GM18507 (cell line): ENCODE results near the gene KIAA0232.
"Not testable (repeated sequence)": the region's sequence is repeated elsewhere in the genome, so short reads cannot be mapped to it uniquely, and the experiment has no call there.

ENCODE experiments used
- DNase-seq: peaks from one replicate; pipeline ENCODE4 v3.0.0; 2011; ENCODE audit warnings: low read depth; ENCODE audit not compliant: insufficient read length; ENCODE audit errors: extremely low spot score
- FAIRE-seq: peaks from 2 replicates; lab custom pipeline; 2011; peaks lifted over from hg19 to GRCh38; lab: Jason Lieb, UNC

Gene KIAA0232

DNA sequence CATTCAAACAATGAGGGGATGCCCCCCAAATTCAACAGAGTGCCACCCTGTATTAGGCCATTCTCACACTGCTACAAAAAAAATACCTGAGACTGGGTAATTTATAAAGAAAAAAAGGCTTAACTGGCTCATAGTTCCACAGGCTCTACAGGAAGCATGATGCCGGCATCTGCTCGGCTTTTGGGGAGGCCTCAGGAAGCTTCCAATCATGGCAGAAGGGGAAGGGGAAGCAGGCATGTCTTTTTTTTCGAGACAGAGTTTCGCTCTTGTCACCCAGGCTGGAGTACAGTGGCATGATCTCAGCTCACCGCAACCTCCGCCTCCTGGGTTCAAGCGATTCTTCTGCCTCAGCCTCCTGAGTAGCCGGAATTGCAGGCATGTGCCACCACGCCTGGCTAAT is 108.4 kb downstream of the KIAA0232 start:
- not testable (repeated sequence) for FAIRE-seq, DNase-seq

DNA sequence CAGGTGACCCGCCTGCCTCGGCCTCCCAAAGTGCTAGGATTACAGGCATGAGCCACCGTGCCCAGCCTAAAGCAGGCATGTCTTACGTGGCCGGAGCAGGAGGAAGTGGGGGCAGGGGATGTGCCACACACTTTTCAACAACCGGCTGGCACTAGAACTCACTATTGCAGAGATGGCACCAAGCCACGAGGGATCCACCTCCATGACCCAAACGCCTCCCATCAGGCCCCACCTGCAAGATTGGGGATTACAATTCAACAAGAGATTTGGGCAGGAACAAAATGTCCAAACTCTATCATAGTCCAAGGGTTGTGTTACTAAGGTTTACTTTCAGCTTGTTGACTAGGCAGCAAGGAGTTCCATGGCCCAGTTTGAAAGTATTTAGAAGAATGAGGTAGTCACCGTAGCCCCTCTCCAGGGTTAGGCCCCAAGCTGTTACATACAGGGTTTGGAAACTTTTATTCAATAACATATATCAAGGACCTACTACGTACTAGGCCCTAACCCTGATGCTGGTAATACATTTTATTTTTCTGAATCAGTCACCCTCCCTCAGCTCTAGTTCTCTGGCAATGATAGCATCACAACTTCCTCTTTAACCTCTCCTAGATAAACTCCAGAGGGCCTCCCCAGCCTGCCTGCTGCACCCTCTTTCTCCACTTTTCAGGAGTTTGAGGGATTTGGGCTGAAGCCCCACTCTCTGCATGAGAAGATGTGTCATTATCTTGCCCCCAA is 109.1 kb downstream of the KIAA0232 start:
- no peak for FAIRE-seq
- no peak for DNase-seq

DNA sequence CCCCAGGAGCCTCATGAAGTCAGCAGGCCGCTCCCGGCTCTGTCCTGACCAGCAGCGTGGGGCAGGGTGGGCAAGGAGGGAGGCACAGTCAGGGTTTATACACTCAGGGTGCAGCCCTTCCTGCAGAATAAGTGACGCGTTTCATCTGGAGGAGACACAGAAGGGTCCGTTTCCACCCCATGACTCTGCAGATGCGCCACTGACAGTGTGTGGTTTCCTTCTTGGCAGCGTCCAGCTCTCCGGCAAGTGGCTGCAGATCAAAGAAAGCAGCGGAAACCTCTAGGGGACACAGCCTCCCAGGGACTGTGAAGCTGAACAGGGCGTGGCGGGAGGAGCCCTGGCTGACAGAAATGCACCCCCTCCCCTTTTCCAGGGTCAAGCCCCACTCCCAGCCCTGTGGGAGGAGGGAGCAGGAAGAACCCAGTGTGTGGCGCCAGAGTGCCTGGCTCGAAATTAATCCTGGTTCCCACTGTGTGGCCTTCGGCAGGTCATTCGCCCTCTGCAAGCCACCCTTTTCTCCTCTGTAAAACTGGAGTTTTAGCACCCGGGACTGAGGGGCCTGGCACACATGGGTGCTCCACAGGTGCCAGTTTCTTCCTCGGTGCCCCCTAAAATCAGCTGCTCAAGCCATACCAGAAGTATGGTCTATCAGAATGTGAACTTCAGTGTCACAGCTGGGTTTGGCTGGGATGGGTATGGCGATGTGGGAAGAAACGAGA is 109.8 kb downstream of the KIAA0232 start:
- FAIRE-seq = no peak
- DNase-seq = no peak

DNA sequence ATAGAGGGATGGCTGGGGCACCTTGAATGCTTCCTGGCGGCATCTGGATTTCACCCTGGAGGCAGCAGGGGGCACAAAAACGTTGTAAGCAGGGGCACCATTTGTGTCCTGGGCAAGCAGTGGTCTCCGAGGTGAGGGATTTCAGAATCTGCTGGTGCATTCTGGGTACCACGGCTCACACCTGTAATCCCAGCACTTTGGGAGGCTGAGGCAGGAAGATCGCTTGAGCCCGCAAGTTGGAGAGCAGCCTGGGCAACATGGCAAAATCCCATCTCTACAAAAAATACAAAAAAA is 110.3 kb downstream of the KIAA0232 start:
- FAIRE-seq = no peak
- DNase-seq = no peak

DNA sequence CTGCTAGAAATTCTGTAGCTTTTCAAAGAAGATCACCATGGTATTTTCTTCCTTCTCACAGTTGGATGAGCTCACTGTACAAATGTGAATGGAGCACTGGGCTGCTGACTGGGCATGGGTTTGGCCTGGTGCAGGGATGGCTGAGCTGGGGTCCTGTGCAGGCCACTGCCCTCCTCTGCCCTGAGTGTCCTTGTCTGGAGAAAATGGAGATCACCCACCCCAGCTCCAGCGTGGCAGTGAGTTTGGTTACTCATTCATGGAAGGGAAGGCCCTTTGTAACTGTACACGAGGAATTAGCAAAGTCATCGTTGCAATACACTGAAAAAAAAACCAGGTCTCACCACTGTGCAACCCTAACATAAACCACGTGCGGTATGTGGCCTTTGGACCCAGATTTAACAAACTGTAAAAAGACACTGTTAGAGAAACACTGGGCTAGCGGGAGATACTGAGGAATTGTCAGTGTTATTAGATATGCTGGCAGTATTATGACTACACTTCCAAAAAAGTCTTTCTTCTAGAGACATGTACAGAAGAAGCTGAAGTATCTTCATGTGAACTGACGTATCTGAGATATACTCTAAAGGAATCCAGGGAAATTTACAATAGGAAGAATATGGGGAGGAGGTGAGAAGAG is 111.0 kb downstream of the KIAA0232 start:
- DNase-seq (no peak), FAIRE-seq (no peak)

DNA sequence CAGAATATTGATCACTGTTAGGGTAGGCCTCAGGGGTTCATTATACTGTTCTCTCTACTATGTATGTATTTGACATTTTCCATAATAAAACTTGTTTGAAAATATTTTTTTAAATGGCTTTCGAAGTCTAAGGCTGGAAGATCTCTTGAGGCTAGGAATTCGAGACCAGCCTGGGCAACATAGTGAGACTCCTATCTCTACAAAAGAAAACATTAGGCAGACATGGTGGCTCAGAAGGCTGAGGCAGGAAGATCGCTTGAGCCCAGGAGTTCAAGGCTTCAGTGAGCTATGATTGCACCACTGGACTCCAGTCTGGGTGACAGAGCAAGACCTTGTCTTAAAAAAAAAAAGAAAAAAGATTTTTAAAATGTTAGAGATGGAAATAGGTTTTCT is 111.6 kb downstream of the KIAA0232 start:
- no peak for FAIRE-seq
- DNase-seq = no peak

DNA sequence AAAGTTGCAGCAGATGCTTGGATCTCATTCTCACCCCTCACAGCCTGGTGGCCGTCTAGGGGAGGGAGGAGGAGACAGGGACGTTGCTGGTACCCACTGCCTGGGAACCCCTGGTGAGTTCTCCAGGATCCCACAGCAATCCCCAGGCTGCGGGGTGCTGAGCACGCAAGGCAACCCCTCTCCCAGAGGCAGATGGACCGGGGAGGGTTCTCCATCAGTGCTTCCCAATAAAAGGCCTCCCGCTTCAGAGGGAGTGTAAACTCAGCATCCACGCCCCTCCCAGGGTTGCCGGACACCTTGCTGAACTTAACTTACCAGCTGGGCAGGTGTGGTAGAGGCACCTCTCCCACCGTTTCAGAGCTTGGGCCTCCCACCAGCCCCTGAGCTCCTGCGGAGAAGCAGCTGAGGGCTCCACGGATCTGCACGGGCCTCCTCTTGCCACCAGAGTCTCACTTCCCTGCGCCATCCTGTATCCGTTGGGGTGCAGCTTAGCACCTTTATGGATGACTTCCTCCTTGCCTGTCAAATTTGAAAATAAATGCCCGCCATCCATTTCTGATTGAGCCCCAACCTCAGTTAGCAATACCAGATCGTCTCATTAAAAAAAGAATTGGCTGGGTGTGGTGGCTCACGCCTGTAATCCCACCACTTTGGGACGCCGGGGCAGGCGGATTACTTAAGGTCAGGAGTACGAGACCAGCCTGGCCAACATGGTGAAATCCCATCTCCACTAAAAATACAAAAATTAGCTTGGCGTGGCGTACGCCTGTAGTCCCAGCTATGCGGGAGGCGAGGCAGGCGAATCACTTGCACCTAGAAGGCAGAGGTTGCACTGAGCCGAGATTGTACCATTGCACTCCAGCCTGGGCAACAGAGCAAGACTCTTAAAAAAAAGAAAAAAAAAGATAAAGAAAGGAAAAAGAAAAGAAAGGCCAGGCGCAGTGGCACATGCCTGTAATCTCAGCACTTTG is 112.3 kb downstream of the KIAA0232 start:
- FAIRE-seq = no peak
- no peak for DNase-seq

DNA sequence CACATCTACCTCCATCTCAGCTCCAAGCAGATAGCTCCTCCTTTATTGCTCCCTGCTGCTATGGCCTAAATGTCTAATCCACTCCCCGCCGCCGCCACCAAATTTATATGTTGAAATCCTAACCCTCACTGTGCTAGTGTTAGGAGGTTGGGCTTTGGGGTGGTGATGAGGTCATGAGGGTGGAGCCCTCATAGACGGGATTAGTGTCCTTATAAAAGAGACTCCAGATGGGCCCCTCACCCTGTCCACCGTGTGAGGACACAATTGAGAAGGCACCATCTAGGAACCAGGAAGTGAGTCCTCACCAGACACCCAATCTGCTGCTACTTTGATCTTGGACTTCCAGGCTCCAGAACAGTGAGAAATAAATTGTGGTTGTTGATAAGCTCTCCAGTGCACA is 113.5 kb downstream of the KIAA0232 start:
- DNase-seq (no peak), FAIRE-seq (no peak)

DNA sequence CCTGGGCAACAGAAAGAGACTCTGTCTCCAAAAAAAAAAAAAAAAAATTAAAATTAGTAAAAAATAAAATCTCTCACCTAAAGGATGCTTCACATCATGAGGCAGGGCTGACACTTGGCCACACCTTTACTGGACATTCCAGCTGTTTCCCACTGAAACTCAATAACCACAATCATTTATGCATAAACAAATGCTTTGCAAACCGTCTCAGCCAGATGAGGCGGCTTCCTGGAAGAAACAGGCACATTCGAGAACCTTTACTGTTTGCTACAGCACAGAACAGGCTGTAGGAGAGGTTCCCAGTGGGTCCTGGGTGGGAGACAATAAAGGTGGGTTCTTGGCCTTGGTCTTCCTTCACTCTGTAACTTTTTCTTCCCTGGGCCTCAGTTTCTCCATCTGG is 116.2 kb downstream of the KIAA0232 start:
- DNase-seq (no peak), FAIRE-seq (no peak)

DNA sequence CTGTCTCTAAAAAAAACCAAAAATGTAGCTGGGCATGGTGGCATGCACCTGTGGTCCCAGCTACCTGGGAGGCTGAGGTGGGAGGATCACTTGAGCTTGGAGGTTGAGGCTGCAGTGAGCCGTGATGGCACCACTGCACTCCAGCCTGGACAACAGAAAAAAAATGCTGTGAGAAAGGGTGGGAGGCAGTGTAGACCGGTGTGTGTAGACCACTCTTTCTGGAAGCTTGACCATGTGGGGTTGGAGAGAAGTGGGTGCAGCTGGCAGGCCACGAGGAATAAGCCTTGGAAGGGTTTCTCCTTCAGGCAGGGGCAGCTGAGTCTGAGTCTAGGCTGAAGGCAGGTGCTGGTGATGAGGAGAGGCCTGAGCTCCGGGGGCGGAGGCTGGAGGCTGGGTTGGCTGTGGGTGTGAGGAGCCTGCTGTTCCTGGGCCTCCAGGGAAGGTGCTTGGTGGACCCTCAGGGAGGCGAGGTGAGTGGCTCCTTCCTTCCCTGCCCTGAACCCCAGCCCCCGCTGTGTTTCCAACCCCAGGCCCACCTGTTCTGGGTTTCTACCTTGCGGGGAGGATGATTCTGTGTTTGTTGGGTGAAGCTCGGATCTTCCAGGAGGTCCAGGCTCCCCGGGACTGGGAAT is 117.8 kb downstream of the KIAA0232 start:
- FAIRE-seq (no peak), DNase-seq (no peak)

DNA sequence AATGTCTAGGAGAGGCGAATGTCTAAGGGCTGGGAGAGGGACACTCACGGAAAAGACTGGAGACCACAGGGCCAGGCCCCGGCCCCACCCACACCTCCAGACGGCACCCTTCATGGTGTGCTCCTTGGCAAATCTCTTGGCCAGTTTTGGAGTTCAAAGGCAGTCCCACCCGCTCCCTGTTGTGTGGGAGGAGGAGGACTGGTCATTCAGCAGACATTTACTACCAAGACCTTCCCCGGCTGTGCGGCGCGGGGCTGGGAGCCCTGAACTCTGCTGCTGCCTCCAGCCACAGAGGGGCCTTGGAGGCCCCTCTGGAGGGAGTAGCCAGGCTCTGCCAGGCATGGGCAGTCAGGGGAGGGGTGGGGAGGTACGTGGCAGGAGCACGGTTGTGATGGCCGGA is 118.4 kb downstream of the KIAA0232 start:
- DNase-seq = no peak
- FAIRE-seq = no peak

DNA sequence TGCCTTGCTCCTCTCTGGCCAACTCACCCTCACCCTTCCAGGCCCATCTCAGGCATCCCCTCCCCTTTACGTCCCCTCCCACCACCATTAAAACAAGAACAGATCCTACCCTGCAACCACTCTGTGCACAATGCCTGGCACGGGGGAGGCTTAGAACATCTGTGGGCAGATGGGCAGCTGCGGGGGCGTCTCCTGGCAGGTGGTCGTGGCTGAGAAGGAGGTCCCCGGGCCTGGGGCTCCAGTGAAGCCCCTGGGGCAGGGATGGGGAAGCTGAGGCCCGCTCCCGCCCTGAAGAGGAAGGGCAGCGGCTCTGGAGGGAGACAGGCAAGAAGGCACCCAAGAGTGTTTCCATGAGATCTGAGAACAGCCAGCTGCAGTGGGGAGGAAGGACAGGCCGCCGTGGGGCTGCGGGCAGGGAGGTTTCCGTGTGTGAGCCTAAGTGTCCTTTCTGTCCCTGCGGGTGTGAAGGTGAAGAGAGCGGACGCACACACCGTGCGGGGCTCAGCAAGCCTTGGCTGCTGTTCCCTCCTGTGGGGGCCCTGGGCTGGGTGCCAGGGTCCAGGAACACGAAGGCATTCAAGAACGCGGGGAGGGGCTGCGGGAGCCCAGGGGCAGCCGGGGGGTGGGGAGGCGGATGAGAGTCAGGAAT is 119.3 kb downstream of the KIAA0232 start:
- FAIRE-seq (no peak), DNase-seq (no peak)

DNA sequence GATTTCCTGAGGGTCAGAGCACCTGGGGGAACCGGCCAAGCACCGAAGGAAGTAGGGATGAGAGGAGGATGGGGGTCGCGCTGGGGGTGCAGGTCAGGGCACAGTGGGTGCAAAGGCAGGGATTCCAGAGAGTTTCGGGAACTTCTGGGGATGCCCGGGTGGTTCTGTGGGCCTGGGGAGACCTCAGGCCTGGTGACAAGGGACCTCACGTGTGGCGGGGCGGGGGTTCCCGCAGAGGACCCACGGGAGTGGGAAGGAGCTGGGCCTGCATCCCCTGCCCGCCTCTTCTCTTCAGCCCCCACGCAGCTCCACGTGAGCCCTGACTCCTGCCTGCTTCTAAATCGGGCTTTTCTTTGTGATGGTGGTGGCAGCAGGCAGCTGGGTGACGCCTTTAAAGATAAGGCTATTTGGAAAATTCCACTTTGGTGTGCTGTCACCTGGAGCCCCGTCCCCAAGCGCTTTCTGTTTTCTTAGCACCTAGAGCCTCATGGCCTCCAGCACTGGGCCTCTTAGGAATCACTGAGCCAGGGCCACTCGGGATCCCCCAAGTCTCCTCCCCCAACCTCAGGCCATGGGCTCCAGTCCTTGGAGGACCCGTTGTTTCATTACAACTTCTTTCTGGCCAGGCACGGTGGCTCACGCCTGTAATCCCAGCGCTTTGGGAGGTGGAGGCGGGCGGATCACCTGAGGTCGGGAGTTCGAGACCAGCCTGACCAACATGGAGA is 120.0 kb downstream of the KIAA0232 start:
- FAIRE-seq = no peak

DNA sequence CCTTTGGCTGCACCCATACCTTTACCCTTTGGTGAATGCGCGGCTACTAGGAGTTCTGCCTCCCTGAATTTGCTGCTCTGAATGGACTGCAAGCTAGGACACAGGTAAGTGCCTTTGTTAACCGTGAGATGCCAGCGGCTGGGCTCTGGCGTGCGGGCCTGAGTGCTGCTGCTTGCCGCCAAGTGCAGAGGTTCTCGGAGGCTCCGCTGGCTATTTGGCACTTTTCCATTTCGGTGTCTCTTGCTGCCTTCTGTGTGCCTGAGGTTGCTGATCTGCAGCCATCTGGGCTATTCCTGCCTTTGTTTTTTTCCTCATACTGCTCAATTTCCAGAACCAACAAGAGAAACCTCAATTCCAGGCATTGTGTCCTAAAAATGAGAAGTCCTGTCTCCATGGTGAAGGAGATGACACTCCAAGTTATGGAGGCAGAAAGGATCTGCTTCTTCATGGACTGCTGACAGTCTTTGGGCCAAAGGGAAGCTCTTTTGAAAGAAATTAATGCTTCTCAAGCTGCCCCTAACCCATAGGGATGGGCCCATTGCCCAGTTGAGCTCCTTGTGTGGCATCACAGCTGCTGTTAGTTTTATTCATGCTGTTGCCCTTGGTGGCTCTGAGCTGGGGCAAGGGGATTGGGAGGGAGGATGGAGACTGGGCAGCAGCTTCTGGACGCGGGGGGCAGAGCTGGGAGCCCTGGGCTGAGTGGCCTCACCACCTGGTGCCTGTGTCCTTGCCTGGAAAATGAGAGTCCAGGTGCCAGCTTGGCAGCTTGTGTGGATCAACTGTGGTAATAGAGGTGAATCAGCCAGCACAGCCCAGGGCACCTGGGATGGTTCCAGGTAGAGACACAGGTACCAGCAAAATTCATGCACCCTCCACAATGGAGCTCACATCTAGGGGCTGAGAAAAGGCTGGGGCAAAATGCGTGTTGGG is 123.3 kb downstream of the KIAA0232 start:
- DNase-seq (no peak), FAIRE-seq (no peak)

More for the DNA sequence above, 120.0 kb downstream of the KIAA0232 start:
- DNase-seq = no peak

DNA sequence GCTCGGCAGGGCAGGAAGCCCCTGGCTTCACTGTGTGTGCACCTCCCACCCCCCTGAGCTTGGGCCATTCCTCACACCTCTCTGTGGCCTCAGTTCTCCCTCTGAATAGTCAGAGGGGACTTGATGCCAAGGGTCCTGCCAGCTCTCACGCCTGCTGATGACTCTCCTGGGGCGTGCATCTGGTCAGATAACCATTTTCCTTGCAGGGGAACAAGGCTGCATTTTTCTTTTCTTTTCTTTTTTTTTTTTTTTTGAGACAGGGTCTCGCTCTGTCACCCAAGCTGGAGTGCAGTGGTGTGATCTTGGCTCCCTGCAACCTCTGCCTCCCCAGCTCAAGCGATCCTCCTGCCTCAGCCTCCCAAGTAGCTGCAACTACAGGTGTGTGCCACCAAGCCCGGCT is 124.0 kb downstream of the KIAA0232 start:
- not testable (repeated sequence) for FAIRE-seq, DNase-seq

DNA sequence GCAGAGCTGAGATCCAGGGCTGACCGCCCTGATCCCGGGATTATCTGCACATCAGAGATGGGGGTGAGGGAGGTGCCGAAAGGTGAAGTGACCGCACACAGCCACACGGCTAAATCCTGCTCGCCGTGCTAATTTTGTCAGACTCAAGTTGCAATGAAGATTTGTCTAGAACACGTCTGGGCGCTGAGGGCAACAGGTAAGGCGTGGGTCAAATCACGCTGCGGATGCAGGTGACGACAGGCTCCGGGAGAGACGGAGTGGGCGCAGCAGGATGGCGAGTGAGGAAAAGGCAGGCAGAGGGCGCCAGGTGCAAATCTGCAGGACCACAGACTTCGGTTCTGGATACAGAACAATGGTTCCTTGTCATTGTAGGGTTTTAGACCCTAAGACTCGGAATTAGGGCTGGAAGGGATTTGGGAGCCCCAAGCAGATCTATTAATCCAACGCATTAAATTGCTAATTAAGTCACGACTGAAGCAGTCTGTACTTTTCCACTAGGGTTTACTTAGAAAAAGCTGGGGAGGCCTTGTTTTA is 125.2 kb downstream of the KIAA0232 start:
- DNase-seq = no peak
- no peak for FAIRE-seq
